ENCODE measurements around the gene DEPDC7. TPM values are rescaled to one million over a fixed set of nuclear protein-coding genes. Genes with fewer than 3 reads are reported as not detected.

DEPDC7 gene
- total and polyA plus RNA-seq, 2 of the 13 experiments (the other 11 are each of a cell fraction or from before 2014, with no cell fraction given) = 17.3 to 33.3 TPM

DNA sequence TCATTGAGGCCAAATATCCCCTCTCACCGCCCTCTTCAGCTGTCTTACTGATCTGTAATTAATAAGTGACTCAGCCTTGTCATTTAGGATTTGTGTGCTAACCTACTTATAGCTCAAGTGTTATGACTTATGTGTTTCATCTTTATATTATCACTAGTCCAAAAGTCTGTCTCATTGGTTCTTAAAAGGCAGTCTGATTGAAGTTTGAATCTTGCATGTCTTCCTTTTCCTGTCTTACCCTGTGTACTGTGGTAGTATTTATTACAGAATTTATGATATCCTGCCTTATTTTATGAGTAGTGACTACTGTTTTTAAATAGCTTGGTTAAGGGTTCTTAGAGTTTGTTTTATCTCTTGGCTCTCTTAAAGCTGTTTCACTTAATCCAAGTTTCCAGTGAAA lies 6.3 kb downstream of the DEPDC7 start (continued):
- TF ChIP-seq, protein P1, sequence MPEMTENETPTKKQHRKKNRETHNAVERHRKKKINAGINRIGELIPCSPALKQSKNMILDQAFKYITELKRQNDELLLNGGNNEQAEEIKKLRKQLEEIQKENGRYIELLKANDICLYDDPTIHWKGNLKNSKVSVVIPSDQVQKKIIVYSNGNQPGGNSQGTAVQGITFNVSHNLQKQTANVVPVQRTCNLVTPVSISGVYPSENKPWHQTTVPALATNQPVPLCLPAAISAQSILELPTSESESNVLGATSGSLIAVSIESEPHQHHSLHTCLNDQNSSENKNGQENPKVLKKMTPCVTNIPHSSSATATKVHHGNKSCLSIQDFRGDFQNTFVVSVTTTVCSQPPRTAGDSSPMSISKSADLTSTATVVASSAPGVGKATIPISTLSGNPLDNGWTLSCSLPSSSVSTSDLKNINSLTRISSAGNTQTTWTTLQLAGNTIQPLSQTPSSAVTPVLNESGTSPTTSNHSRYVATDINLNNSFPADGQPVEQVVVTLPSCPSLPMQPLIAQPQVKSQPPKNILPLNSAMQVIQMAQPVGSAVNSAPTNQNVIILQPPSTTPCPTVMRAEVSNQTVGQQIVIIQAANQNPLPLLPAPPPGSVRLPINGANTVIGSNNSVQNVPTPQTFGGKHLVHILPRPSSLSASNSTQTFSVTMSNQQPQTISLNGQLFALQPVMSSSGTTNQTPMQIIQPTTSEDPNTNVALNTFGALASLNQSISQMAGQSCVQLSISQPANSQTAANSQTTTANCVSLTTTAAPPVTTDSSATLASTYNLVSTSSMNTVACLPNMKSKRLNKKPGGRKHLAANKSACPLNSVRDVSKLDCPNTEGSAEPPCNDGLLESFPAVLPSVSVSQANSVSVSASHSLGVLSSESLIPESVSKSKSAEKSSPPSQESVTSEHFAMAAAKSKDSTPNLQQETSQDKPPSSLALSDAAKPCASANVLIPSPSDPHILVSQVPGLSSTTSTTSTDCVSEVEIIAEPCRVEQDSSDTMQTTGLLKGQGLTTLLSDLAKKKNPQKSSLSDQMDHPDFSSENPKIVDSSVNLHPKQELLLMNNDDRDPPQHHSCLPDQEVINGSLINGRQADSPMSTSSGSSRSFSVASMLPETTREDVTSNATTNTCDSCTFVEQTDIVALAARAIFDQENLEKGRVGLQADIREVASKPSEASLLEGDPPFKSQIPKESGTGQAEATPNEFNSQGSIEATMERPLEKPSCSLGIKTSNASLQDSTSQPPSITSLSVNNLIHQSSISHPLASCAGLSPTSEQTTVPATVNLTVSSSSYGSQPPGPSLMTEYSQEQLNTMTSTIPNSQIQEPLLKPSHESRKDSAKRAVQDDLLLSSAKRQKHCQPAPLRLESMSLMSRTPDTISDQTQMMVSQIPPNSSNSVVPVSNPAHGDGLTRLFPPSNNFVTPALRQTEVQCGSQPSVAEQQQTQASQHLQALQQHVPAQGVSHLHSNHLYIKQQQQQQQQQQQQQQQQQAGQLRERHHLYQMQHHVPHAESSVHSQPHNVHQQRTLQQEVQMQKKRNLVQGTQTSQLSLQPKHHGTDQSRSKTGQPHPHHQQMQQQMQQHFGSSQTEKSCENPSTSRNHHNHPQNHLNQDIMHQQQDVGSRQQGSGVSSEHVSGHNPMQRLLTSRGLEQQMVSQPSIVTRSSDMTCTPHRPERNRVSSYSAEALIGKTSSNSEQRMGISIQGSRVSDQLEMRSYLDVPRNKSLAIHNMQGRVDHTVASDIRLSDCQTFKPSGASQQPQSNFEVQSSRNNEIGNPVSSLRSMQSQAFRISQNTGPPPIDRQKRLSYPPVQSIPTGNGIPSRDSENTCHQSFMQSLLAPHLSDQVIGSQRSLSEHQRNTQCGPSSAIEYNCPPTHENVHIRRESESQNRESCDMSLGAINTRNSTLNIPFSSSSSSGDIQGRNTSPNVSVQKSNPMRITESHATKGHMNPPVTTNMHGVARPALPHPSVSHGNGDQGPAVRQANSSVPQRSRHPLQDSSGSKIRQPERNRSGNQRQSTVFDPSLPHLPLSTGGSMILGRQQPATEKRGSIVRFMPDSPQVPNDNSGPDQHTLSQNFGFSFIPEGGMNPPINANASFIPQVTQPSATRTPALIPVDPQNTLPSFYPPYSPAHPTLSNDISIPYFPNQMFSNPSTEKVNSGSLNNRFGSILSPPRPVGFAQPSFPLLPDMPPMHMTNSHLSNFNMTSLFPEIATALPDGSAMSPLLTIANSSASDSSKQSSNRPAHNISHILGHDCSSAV (CRISPR knock-in tag; IDR thresholded peaks at IDR 0.05; ENCODE audit: borderline replicate concordance) = no peak
- no peak for TF ChIP-seq RELA (CRISPR knock-in tag; IDR thresholded peaks at IDR 0.05)
- TF ChIP-seq, protein P2, sequence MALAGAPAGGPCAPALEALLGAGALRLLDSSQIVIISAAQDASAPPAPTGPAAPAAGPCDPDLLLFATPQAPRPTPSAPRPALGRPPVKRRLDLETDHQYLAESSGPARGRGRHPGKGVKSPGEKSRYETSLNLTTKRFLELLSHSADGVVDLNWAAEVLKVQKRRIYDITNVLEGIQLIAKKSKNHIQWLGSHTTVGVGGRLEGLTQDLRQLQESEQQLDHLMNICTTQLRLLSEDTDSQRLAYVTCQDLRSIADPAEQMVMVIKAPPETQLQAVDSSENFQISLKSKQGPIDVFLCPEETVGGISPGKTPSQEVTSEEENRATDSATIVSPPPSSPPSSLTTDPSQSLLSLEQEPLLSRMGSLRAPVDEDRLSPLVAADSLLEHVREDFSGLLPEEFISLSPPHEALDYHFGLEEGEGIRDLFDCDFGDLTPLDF (CRISPR knock-in tag; IDR thresholded peaks at IDR 0.05) = no peak
- TF ChIP-seq GTF2F1 (IDR thresholded peaks at IDR 0.05; ENCODE audit: low read length) = no peak
- no peak for TF ChIP-seq ZNF672 (CRISPR knock-in tag; IDR thresholded peaks at IDR 0.05)
- no peak for TF ChIP-seq ZNF572 (CRISPR knock-in tag; IDR thresholded peaks at IDR 0.05)
- TF ChIP-seq, protein P3, sequence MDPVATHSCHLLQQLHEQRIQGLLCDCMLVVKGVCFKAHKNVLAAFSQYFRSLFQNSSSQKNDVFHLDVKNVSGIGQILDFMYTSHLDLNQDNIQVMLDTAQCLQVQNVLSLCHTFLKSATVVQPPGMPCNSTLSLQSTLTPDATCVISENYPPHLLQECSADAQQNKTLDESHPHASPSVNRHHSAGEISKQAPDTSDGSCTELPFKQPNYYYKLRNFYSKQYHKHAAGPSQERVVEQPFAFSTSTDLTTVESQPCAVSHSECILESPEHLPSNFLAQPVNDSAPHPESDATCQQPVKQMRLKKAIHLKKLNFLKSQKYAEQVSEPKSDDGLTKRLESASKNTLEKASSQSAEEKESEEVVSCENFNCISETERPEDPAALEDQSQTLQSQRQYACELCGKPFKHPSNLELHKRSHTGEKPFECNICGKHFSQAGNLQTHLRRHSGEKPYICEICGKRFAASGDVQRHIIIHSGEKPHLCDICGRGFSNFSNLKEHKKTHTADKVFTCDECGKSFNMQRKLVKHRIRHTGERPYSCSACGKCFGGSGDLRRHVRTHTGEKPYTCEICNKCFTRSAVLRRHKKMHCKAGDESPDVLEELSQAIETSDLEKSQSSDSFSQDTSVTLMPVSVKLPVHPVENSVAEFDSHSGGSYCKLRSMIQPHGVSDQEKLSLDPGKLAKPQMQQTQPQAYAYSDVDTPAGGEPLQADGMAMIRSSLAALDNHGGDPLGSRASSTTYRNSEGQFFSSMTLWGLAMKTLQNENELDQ (CRISPR knock-in tag; IDR thresholded peaks at IDR 0.05; ENCODE audit: borderline replicate concordance) = no peak
- no peak for TF ChIP-seq NKX3-1 (CRISPR knock-in tag; IDR thresholded peaks at IDR 0.05)
- TF ChIP-seq MAZ (IDR thresholded peaks at IDR 0.05; ENCODE audit: borderline replicate concordance, low read depth, low read length) = no peak
- TF ChIP-seq MAZ (CRISPR knock-in tag; IDR thresholded peaks at IDR 0.05; ENCODE audit: low read depth) = no peak
- TF ChIP-seq CENPX (CRISPR knock-in tag; IDR thresholded peaks at IDR 0.05) = no peak
- TF ChIP-seq ZNF331 (CRISPR knock-in tag; IDR thresholded peaks at IDR 0.05) = no peak
- TF ChIP-seq, protein P4, sequence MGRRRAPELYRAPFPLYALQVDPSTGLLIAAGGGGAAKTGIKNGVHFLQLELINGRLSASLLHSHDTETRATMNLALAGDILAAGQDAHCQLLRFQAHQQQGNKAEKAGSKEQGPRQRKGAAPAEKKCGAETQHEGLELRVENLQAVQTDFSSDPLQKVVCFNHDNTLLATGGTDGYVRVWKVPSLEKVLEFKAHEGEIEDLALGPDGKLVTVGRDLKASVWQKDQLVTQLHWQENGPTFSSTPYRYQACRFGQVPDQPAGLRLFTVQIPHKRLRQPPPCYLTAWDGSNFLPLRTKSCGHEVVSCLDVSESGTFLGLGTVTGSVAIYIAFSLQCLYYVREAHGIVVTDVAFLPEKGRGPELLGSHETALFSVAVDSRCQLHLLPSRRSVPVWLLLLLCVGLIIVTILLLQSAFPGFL (CRISPR knock-in tag; IDR thresholded peaks at IDR 0.05) = no peak
